Kidney epithelial cell (primary cell): Measurements from ENCODE around the gene PAXX. TPM values are rescaled to one million over a fixed set of nuclear protein-coding genes. Genes with fewer than 3 reads are reported as not detected.

ENCODE experiments used
- DNase-seq: peaks from one replicate; pipeline ENCODE4 v3.0.0-alpha.2; 2010; ENCODE audit warnings: low read depth
- H3K27me3 ChIP-seq: 2 replicates; pipeline ENCODE4 v1.6.0; 2011; ENCODE audit warnings: low read length; ENCODE audit not compliant: control insufficient read depth, insufficient read depth
- H3K36me3 ChIP-seq: 2 replicates; pipeline ENCODE4 v1.5.1; 2011; ENCODE audit warnings: low read length; ENCODE audit not compliant: control insufficient read depth, insufficient read depth
- H3K4me3 ChIP-seq: 2 replicates; pipeline ENCODE4 v1.5.1; 2011; ENCODE audit warnings: low read depth, mild to moderate bottlenecking, control low read depth, low read length
- CTCF ChIP-seq: IDR thresholded peaks from 2 replicates; pipeline ENCODE4 v1.5.1; 2011; ENCODE audit warnings: mild to moderate bottlenecking, moderate library complexity, low read length, control low read depth, inconsistent platforms; ENCODE audit not compliant: insufficient read depth, poor library complexity, severe bottlenecking
- total RNA-seq: library from RNA; depleted of rRNA; stranded (reverse); fragments of >200 nt; gene quantifications from 2 replicates; pipeline ENCODE4 v1.2.3, GENCODE V29; 2015

PAXX gene
- 42.2 and 46.8 TPM in 2 replicates for total RNA-seq

GRCh38 chr9:136991993-136992818 lies at the start of gene PAXX:
Gene PAXX, plus strand, starts transcription at chr9:136992422. Its CDS starts 22 bp downstream, at chr9:136992444.
- Histone ChIP-seq H3K4me3 (peak within 1 kb of the TSS; percentile 72), H3K36me3 (no peaks in the 10 kb centered on the region), H3K27me3 (peaks cover 3% of the 10 kb centered on the region)
- DNase-seq, result peak; percentile 67
- no peak for TF ChIP-seq CTCF

- TF ChIP-seq CTCF, result no peak
- Histone ChIP-seq H3K36me3 (peaks cover 1% of the 10 kb centered on the region), H3K27me3 (no peaks in the 10 kb centered on the region), H3K4me3 (peak overlapping the region; percentile 92)
- no peak for DNase-seq
Measured at GRCh38 chr9:136942881-136943230, 49.4 kb upstream of the PAXX start.

GRCh38 chr9:136943291-136944211 lies 48.7 kb upstream of the PAXX start:
- Histone ChIP-seq H3K36me3 (peaks cover 1% of the 10 kb centered on the region), H3K27me3 (no peaks in the 10 kb centered on the region), H3K4me3 (peak overlapping the region; percentile 92)
- TF ChIP-seq CTCF, result no peak
- DNase-seq, result no peak

GRCh38 chr9:136944212-136944518 lies 48.1 kb upstream of the PAXX start:
- Histone ChIP-seq H3K36me3 (peaks cover 1% of the 10 kb centered on the region), H3K4me3 (peak overlapping the region; percentile 92), H3K27me3 (no peaks in the 10 kb centered on the region)
- no peak for TF ChIP-seq CTCF
- DNase-seq, result no peak

GRCh38 chr9:136944519-136945332 lies 47.5 kb upstream of the PAXX start, which contains the start of the genes C8G and FBXW5:
Gene C8G, plus strand, starts transcription at chr9:136945243. Its CDS starts 78 bp downstream, at chr9:136945321.
Gene FBXW5, minus strand, starts transcription at chr9:136944738. Its CDS starts 655 bp downstream, at chr9:136944083.
- Histone ChIP-seq H3K4me3 (peak within 1 kb of the TSS; percentile 92), H3K36me3 (peaks cover 1% of the 10 kb centered on the region), H3K27me3 (no peaks in the 10 kb centered on the region)
- peak; percentile 34 for DNase-seq
- peak; percentile 78 for TF ChIP-seq CTCF
